ENCODE data around the gene ADORA1.

The ADORA1 gene

DNA sequence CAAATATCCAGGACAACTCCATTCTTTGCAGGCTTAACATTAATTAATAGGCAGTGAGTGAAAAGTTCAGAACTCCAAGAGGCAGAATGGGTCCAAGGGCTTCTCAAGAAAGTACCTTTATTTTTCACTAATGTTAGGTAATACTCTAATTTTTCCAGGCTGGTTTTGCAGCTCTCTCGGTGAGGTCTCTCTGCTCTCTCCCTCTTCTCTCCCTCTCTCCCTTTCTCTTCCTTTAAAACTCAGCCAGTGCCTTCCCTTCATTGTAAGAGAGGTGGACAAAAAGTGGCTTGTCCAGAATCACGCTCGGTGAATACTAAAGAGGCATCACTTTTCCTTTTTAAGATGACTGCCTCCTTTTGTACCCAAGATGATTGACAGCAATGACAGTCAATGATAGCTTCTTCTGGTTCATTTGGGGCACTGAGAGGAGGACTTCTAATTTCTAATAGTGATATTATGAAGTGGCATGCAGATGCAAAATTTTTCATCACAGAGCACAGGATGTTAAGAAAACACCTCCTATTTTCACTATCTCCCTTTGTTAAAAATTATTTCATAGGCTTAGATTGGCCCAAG, 60.3 kb downstream of the ADORA1 start:
- DNase-seq (ENCODE audit: low read depth) = no peak

DNA sequence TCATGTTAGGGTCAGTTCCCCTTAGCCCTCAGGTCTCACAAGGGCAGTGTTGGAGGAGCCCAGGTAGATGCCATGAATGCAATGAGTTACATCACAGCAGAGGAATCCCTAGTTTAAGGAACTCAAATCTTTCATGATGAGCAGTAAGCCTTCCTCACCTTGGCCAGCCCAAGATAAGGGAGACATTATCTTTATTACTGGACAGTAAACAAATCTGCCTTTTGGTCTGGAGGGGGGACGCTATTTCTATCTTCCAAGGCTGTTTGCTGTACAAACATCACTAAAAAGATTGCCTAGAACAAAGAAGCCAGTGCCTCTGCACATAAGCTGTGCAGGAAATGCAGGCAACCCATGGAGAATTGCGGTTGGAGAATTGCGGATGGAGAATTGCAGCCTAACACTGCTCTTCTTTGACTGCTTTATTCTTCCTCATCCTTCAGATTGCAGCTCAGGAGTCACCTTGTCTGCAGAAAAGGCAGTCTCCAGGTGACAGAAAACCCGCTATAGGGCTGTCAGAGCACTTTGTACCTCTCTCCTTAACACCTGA, 61.2 kb downstream of the ADORA1 start:
- DNase-seq (ENCODE audit: low read depth) = no peak

DNA sequence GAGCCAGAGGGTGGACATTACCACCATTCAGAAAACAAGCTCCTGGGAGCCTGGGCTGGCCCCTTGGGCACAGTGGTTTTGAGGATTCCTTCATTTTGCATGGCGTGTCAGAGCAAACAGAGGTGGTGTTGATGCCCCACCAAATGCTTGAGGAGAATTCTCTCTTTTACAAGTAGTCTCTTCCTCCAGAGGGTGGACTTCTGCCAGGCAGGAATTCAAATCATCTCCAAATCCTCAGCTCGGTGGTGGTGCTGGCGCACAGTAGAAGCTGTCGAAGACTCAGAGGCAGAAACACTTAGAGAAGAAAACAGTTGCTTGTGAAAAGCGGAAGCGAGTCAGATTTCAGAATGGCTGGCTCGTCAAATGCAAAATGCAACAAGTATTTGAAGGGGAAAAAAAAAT, 62.4 kb downstream of the ADORA1 start:
- DNase-seq (ENCODE audit: low read depth) = no peak

DNA sequence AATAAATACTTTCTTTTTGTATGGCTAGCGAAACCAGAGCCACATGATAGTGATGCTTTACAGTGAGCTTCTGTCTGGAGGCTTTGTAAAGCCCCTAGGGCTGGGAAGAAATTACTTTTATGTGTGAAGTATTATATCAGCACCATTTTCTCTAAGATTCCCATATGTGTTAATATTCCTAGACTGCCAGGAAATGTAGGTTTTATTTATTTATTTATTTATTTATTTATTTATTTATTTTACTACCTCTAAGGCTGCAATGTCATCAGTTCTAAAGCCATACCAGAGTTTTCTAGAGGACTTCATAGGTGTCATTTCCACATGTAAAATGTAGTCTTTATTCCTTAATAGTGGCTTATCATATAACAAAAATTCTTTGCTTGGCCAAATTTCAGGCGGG, 63.4 kb downstream of the ADORA1 start:
- DNase-seq (ENCODE audit: low read depth) = no peak

DNA sequence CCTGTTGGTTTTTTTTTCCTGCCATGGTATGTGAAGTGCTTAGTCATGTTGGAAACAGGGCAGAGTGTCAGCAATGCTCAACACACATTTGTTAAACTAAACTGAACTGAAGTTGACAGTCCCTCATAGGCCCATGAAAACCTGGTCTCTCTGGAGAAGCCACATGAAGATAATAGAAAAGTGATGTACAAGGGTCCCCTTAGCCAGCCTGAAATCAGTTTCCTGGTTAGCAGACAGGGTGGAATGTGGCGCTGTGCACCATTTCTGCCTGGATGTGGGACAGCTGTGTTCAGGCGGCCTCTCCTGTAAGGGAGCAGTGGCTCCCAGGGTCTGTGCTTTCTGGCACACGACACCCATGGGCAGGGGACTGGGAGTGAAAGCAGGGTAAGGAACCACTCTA, 68.8 kb downstream of the ADORA1 start:
- no peak for DNase-seq (ENCODE audit: low read depth)

DNA sequence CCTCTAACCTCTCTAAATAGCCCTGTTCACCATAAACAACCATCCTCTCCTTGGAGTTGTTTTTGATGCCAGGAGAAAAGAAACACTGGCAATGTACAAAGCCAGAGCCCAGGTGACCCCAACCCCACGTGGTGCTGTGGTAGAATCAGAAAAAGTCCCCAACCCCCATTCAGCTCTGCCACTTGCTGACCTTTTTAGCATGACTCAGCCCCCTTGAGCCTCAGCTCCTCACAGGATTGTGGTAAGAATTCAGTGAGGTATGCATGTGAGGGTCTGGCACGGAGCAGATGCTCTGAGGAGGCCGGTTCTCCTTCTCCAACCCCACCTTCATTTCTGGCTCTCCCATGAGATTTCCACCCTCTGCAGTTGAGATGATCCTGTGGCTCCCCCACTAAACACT, 70.1 kb downstream of the ADORA1 start:
- DNase-seq (ENCODE audit: low read depth) = peak; percentile 34

DNA sequence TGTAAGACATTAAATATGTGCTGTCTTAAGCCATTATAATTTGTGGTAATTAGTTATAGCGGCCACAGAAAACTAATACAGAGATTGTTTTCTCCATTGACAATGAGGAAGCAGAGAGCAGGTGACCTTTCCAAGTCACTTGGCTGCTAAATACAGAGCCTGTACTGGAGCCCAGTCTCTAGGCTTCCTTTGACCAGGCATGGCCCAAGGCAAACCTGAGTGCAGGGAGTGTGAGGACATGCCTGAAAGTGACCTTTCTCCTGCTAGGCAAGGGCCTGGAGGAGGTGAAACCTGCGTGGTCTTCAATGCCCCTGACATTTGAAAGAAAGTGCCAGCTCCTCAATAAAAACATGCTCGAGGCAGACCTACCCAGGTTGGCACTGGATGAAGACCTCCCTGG, 71.5 kb downstream of the ADORA1 start:
- no peak for DNase-seq (ENCODE audit: low read depth)

DNA sequence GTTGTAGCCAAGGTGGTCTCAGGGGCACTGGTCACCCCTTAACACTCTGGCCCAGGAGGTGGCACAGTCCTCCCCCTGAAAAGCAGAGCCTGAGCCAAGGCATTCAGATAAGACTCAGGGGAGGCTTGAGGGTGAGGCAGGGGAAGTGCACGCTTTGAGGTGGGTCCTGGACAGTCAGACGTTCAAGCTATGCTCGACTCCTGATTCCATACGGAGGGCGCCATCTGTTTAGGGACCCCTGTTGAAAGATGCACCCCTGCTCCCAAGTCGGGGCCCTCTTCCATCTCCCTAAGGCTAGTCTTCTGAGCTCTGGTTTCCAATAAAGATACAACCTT, 71.9 kb downstream of the ADORA1 start:
- no peak for DNase-seq (ENCODE audit: low read depth)

DNA sequence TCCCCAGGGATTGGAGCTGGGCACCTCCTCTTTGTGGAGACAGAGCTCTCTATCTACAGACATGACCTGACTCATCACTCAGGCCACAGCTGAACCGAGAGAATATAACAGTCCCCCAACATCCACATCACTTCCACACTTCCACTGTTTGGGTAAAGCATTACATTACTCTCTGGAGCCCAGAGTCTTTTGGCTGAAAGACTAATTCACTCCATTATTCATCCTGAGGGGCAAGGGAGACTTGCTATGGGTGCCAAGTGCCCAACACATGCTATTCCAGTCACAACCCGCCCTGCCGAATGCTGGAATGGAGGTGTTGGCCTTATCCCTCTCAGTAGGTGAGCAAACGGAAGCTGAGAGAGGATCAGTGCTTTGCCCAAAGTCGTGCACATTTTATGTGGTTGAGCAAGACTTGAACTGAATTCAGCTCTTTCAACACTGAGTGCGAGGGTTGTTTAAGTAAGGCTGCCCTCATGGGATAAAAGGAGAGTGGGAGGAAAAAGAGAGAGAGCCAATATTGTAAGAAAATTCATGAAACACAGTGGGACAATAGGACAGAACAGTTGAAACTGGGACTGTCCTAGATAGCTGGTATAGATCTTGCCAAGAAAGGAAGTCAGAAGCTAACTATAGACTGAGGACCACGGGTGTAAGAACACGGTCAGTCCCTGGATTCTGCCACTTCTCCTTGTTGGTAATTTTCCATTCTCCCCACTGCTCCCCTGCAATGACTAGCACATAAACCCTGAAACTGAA, 72.5 kb downstream of the ADORA1 start:
- peak; percentile 28 for DNase-seq (ENCODE audit: low read depth)

DNA sequence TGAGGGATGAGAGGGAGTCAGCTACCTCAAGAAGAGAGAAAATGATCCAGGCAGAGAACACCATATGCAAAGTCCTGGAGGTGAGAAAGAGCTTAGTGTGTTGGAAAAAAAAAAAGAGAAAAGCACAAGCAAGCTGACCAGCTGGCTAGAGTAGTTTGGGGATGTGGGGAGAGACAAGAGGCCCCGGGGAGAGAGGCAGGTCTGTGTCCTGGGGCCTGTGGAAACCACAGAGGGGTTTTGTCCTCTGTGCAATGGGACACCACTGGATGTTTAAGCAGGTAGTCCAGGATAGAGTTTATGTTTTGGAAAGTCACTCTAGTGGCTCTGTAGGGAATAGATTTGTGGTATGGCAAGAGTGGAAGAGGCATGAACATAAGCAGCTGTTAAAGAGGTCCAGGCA, 73.4 kb downstream of the ADORA1 start:
- no peak for DNase-seq (ENCODE audit: low read depth)

DNA sequence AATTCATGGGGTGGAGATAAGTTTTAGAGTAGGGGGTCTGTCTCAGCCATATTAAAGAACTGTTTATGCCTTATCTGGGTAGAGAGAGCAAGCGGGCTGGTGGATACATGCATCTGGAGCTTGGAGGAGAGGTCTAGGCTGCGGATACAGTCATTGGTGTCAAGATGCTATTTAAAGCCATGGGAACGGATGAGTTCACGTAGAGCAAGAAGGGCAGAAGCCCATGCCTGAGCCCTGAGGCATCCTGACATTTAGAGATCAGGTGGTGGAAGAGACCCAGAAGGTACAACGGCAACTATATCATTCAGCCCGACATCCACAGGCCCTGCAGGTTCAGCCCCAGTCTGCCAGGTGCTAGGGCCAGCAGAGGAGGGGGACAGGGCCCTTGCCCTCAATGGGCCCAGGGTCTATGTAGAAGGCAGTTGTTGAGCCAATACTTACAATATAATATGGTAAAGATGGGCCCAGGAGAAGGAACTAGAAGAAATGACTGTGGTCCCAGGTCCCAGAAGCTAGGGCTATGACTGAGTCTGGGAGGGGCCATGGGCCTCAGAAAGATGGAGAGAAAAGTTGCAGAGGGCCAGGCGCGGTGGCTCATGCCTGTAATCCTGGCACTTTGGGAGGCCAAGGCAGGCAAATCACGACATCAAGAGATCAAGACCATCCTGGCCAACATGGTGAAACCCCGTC, 74.1 kb downstream of the ADORA1 start:
- no peak for DNase-seq (ENCODE audit: low read depth)

DNA sequence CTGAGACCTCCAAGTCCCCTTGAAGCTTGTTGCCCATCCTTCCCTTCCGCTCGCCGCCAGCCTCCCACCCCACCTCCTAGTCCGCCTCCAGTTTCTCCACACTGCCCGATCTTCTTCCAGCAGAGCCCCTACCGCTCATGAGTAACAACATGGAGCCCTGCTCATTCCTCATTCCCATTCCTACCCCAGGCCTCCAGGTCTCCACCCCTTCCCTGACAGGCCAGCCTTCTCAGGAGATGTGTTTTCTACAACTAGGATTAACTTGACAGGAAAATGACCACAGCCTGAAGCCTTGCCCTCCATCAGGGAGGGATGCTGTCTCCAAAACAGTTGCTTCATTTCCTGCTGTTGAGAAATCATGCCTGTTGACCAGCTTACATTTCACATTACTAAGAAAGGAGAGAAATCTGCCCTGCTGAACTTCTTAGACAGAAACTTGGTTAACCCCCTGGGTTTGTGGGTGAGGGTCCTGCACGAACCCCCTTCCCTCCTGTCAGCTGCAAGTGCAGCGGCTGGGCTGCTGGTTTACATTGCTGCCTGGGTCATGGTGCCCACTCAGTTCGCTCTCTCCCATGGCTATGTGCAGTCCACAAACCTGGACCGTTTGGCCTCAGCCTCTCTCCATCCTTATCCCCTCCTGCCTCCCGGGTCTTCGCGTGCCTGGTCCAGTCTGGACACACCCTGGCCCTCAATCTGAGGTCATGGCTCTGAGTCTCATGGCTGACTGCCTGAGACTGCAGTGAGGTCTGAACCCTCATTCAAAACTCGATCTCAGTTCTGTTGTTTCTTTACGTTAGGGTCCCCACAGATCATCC, 75.1 kb downstream of the ADORA1 start:
- peak; percentile 73 for DNase-seq (ENCODE audit: low read depth)

DNA sequence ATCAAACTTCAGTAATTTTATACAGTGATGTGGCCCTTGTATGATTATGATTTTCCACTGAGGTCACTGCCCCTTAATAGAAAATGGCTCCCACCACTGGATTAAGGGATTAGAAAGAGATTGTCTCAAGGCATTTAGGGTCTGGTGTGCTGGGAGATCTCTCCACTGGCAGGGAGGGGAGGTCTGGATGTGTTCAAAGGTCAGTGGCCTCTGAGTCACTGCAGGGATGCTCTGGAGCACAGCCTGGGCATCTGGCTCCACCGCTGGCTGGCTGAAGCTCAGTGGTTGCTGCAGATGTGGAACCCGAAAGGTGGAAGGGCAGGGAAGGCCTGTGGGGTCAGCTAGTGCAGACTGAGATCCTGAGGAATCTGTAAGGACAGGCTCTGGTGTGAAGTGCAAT, 77.2 kb downstream of the ADORA1 start:
- DNase-seq (ENCODE audit: low read depth) = no peak

DNA sequence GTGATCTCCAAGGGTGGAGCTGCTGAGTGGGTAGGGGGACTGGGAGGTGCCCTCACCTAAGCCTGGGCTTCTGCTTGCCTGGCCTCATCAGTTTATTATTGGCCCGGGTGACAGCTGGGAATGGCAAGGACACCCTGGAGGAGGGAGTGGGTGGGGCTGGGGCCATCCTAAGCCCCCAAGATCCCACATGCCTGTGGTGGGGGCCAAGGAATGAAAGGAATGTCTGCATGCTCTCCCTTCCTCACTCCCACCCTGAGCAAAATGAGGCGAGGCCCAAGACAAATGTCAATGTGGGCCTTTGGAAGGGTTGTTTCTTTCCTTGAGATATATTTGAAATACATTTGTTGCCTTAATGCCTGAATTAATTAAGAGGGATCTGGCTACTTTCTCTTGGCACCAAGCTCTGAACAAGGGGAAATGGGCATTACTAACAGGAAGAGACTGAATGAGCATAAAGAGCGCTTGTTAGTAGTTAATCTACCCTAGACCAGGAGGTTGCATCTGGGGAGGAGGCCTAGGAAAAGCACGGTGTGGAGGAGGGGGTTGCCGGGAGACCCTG, 78.7 kb downstream of the ADORA1 start:
- no peak for DNase-seq (ENCODE audit: low read depth)

DNA sequence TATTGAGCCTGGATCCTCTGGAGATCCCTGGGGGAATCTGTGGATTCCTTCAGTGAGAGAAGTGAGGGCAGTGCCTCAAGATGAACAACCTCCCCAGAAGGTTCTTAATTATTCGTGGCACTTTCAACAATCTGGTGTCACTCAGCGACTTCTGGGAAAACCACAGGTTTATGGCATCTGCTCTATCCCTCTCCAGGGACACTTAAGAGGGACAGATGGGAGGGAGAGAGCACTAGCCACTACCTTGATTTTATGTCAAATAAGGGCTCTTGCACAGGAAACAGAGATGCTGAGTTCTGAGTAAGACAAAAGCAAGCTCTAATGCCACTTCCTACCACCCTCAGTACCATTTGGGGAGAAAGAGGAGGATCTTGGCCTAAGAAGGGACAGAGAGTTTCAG, 80.2 kb downstream of the ADORA1 start:
- no peak for DNase-seq (ENCODE audit: low read depth)

DNA sequence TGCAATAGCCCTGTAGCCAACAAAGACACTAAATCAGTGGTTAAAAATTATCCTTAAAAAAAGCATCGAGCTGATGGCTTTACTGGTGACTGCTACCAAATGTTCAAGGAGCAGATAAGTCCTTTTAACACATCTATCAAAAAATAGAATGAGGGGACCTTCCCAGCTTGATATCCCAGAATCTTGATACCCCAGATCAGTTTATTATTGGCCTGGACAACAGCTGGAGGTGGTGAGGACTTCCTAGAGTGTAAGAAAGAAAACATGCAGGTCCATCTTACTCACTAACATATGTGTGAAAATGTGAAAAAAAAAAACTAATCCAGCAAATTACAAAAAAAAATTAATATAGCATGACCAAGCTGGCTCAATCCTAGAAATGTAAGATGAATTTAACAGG, 80.7 kb downstream of the ADORA1 start:
- DNase-seq (ENCODE audit: low read depth) = no peak

DNA sequence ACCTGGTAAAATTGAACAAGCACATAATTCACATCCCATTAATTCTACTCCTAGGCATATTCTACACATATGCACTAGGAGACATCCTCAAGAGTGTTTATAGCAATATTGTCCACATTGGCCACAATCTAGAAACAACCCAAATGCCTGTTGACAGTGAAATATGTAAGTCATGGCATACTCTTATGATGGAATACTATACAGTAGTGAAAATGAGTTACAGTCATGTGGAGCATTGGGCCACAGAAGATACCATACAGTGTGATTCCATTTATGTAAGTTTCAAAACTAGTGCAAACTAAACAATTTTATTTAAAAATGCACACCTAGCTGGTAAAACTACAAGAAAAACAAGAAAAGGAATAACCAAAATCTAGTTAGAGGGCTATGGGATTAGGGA, 82.8 kb downstream of the ADORA1 start:
- no peak for DNase-seq (ENCODE audit: low read depth)

DNA sequence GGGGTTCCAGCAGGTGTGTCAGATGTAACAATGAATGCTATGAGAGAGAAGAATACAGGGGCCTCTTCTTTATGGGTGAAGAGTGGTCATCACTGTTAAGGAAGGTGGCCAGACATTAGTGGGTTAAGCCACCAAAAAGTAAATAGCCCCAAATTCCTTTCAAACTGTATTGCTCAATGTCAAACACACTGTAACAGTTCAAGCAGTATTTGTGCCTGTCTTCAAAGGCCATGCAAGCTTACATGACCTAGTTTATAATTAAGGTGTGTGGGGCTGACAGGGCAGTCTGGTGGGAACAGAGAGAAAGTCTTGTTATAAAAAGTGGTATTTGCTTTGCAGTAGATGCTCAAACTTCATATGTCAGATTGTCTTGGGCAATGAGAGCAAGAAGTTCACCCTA, 83.5 kb downstream of the ADORA1 start:
- no peak for DNase-seq (ENCODE audit: low read depth)

DNA sequence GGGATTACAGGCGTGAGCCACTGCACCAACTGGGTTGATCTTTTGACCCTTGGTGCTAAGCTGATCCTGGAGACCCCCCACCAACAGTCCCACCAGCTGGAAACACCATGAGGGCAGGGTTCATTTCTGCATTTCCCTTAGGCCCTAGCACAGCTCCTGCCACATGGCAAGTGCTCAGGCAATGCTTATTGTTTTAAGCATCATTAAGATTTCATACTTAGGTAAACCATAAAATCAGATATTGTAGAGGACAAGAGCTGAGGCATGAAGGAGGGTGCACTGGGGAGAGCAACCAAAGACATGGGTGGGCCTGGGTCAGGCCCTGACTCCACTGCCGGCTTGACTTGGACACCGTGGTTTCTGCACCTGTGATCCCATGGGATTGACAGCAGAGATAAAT, 84.3 kb downstream of the ADORA1 start:
- no peak for DNase-seq (ENCODE audit: low read depth)

DNA sequence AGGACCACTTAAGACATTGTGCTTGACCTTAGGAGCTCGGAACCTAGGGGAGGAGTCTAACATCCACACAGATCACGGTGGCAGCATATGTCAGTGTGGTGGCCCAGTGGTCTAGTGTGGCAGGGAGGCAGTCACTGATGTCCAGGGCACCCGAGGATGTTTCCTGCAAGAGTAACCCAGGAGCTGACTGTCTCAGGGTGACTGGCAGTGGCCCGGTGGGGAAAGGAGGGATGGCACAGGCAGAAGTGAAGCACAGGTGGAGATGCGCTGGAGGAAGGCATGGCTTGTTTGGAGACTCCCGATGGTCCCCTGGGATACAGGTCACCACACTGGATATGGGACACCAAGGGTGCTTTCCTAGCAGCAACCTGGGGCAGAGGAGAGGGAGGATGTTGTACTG, 85.6 kb downstream of the ADORA1 start:
- DNase-seq (ENCODE audit: low read depth) = no peak

DNA sequence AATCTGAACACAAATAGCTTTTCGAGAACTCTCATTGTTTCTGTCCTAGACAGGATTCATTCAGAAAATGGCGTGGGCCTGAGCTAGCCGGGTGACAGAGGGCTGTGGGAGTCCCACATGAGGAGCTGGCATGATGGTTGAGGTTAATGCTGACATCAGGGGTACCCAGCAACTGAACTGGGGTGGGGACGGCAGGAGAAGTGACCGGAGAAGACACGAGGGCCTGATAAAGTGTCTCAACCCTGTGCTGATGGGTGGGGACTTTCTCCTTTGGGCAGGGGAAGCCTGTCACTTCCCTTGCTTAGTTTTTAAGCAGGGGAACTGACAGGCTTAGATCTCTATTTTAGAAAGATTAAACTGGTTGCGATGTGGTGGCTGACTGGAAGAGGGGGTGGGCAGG, 87.3 kb downstream of the ADORA1 start:
- no peak for DNase-seq (ENCODE audit: low read depth)

DNA sequence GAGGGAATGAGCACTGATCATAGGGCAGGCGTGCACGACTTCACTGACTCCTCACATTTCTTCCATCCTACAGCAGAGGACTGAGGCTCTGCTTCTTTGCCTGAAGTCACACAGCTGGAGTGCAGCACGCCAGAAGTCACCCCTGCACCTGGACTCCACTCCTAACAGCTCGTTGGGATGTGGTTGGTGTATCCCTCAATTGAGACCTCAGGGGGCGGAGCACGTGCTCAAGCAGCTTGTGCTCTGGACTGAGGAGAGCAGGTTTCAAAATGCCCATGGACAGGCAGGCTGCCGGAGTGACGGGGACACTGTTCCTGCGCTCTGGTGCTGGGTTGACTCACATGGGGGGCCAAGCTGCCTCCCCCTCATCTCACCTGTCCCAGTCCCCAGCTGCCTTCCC, 88.0 kb downstream of the ADORA1 start:
- DNase-seq (ENCODE audit: low read depth) = no peak
